Cortex of kidney (tissue), 1 donor: Measurements from ENCODE around the gene GALNT10.

Experiments used
- DNase-seq: peaks from one replicate; lab custom pipeline; 2025; lab: John Stamatoyannopoulos, UW

The GALNT10 gene

DNA sequence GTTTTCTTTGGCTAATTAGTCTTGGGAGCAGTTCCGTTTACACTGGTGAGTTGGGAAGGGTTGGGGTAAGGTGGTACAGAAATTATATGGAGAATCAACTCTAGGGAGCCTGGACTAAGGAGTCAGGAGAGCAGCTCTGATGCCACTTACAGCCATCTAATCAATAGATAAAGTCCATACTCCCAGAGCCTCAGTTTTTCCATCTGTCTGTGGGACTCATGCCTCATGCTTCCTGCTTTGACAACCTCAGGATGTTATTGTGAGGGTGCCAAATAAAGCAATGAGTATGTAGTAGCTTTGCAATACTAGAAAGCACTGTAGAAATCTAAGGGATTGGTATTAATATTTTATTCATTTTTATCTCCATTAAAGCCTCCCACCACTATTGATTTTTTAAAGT lies 105.0 kb downstream of the GALNT10 start:
- no peak for DNase-seq

DNA sequence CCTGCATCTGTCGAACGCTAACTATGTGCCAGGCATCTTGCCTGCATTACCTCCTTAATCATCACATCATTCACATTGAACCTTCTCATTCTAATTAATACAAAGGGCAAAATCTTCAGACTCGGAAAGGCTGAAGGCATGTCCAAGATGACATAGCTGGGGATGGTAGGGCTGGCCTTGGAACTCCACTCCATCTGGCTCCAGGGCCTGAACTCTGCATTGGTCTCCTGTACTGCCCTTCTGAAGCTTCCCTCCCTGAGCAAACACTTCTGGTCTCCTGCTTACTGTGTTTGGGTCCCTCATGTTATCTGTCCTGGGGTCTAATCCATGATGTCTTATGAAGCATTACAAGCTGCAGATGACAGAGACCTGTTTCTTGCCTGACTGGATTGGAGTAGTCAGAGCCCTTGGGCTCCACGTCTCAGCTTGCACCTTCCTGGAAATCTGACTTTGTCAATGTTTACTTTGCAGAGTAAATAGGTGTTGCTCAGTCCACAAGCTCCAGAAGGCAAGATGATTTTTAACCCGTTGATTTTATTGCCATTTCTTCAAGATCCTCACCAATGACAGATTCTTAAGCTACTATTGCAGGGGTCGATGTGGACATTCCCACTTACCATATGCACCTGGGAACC lies 106.1 kb downstream of the GALNT10 start:
- no peak for DNase-seq

DNA sequence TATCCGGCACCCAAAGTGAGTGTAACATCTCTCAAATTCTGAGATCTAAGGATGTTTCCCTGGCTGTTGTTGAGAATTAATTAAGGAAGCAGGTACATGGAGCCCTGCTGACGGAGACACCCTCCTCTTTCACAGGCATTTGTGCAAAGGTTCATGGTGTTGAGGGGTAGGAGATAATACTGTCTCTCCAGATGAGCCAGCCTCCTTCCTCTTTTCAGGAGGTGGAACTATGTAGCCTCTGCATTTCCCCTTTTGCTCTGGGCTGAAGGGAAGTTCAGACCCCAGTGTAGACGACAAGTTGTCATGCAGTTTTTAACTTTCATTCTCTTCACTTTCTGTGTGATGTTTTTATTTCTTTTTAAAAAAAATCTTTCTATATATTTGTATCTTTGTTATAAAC lies 107.5 kb downstream of the GALNT10 start:
- DNase-seq, result no peak

DNA sequence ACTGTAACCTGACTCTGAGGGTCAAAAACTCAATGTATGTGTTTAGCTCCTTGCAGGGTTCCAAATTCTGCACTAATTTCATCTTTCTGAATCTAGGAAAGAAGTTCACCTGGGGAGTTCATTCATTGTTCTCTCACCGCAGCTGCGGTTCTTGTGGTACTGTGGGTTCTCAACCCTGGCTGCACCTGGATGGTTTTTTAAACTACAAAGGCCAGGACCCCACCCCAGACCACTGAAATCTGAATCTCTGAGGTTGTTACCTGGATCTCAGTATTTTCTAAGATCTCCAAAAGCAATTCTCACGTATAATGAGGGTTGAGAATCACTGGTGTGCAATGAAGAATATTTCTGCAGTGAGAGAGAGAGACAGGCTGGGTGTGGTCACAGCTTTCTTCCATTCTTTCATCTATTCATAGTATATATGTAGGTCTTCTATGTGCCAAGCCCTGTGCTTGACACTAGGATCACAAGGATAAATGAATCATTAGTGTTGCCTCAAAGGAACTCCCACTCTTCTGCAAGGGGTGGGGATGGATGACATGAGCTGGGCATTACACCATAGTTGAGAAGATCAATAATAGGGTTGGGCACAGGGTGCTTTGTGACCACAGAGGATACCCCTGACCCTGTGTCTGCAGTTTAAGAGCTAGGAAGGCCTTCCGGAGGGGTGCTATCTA lies 109.8 kb downstream of the GALNT10 start:
- no peak for DNase-seq

DNA sequence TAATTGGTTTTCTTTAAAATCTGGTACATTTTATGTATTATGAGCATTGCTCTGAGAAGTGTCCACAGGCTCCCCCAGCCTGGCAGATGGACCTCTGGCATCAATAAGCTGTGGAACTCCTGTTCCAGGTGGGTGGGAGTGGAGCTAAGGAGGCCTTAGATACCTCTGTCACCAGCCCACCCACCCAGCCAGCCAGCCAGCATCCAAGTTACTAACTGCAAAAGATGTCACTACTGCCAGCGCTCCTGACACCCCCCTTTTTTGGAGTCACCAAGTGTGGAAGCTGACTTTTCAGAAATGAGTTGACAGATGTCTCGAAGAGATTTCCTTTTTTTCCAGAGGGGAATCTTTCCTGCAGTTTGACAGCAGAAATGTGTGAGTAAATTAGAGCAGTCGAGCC lies 111.2 kb downstream of the GALNT10 start:
- DNase-seq, result no peak

DNA sequence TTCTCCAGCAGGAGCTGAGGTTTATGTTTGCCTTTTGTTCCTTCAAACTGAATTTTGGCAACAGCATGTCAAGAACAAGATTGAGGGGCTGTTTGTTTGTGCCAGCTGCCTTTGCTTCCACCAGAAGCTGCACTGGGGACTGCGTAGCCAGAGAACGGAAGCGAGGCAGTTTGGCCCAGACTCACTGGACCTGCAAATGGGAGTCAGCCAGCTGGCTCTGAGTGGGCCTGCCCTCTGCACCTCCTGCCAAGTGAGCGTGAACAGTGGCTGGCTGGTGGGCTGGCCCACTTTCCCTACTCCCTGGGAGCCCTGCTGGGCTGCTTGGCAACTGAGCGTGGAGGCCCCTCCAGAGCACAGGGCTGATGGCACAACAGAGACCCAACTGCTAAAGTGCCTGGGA lies 111.6 kb downstream of the GALNT10 start:
- no peak for DNase-seq

DNA sequence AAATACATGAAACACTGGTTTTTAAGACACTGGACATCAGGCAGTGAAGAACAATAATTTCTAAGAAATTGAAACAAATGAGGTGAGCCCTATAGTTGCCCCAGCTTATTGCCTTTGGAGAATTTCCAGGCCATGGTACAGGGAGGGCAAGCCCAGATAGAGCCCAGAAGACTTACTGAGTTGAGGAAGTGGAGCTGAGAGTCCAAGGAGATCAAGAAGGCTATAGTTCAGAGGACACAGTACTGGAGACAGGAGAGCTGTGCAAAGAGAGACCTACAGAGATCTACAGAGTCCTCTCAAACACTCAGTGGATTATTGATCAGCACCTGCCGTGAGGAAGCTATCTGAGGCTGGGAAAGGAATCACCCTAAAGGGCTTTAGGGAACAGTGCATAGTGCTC lies 112.6 kb downstream of the GALNT10 start:
- no peak for DNase-seq

DNA sequence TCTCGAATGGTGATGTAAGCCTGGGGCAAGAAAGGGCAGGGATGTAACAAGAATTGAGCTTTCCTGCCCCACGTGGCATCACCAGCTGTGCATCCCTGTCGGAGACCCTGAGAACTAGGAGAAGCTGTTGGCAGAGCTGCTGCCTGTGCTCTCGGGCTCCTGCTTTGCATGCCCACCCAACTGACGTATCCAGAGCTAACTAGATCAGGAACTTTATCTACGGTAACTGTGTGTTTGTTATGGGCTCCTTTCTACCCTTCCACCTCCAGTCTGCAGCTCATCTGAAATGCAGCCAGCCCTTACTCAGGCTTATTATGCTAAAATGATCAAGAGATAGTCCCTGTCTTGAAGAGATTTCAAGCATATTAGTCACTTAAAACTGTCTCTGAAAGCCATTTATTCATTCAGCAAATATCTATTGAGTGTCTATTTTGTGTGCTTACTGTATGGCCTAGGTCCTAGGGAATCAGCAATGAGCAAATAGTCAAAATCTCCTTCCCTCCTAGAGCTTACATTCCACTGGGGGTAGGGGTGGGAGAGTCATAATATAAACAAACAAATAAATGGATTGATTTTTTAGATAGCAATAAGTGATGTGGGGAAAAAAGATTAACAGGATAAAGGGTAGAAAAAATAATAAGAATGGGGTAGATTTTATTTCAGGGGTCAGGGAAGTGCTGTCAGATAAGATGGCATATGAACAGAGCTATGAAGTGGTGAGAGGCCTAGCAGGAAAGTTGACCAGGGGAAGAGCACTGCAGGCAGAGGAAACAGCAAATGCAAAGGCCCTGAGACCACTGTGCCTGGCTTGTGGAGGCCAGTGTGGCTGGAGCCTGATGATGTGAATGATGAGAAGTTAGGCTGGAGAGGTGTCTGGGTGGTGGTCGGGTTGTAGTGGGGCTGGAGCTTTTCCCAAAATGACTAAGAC lies 118.2 kb downstream of the GALNT10 start:
- DNase-seq, result no peak

DNA sequence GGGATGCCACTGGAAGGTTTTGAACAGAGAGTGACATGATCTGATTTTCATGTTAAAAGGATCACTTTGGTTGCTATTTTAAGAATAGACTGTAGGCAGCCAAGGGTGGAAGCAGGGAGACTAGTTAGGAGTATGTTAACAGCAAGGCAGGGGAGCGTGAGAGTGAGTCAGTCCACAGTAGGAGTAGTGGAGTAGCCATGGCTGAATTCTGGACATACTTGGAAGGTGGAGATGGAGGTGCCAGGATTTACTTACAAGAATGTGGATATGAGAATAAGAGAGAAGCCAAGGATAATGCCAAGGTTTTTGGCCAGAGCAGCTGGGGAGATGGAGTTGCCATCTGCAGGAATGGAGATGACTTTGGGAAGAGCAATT lies 118.8 kb downstream of the GALNT10 start:
- no peak for DNase-seq

DNA sequence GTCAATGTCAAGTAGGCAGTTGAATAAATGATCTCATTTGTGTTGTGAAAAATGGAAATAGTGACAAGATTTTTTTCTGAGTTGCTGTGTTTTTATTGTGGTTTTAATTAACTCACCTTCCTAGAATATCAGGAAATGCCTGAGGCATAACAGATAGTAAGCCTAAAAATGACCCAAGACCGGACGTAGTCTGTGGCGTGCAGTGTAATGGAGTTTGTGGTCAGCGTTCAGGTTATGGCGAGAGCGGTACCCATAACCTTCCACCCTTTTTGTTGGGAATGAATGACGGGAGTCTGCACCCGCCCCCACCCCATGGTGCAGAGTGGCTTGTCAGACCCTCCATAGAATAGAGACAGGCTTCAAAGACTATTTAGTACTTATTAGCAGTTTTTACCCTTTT lies 119.3 kb downstream of the GALNT10 start:
- no peak for DNase-seq

DNA sequence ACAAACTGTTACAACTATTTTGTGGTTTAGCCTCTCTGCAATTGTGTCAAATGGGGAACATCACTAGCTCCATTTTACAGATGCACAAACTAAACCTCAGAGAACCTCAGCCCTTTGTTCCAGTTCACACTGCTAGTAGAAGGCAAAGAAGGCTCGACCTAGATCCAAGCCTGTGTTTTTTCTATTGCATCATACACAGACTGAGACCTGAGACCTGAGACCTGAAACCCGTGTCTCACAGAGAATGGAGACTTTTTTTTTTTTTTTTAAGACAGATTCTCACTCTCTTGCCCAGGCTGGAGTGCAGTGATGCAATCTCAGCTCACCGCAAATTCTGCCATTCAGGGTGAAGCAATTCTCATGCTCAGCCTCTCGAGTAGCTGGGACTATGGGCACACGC lies 120.8 kb downstream of the GALNT10 start:
- DNase-seq, result no peak

DNA sequence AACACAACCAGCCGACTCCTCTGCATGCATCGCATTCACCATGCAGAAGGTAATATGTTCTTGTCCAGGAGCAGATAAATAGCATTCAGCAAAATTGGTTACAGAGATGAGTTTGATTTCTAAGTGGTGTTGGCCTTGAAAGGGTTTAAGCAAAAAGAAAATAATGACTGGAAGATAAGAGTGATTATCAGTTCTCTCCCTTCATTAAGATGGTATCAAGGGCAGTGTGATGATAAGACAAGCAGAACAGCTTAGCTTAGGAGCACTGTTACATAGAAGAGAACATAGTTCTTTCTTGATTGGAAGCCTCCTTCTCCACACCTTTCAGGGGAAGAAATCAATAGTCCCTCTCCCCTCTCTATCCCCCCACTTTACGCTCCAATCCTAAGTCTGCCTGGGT lies 121.5 kb downstream of the GALNT10 start:
- no peak for DNase-seq

DNA sequence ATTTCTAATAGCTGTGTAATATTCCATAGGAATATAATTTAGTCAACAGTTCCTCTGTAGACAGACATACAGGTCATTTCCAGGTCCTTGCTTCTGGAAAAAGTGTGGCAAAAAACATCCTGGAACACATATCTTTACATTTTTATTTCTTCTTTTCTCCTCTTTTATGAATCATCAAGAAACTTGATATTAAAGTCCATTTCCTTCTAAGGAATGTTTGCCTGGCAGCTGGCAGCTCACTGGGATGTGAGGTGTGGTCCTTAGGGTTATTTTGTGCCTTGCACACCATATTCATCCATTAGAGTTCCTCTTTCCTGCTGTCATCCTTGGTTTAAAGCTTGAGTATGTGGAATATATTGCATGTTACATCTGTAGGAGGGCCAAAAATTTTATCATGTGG lies 122.0 kb downstream of the GALNT10 start:
- no peak for DNase-seq

DNA sequence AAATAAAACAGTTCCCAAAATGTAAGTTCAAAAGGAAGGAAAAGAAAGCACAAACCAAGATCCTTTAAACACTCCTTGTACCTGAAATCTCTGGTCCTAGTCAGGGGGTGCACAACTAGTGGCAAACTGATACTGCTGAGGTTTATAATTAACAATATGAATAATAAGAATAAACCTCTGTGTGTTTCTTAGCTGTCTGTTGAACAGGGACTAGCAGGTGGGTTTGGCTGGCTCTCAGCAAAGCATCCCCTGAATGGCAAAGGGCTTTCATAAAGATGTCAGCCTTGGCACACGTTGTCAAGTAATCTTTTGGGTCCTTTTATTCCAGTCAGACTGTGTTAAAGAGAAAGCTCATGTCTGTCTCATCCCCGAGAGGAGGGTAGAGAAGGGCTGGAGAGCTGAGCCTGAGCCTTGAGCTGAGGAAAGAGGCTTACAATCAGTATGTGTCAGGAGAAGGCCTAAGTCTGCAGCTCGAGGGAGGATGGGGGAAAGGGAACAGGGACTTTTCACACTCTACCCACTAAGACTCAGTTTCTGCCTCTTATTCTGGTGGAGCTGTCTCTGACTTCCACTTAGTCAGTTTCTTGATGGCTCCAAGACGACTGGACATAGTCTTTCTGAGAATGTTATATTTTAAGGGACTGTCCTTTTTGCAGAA lies 123.0 kb downstream of the GALNT10 start:
- no peak for DNase-seq

DNA sequence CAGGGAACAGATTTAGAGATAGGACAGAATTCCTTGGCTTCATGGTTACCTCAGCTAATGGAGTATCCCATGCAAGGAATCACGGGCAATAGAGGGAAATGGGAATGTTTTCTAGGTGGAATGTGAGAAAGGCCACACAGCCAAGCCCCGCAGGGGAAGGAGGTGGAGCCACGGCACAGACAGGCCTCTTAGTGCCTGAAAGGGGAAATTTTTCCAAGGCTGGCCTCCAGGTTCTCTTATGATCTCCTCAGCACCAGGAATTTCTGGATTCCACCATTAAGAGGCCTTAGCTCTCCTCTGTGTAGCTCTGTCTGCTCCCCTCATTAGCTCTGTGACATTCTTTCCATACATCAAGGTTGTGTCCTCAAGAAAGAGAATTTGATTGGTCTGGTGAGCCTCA lies 124.7 kb downstream of the GALNT10 start:
- no peak for DNase-seq

DNA sequence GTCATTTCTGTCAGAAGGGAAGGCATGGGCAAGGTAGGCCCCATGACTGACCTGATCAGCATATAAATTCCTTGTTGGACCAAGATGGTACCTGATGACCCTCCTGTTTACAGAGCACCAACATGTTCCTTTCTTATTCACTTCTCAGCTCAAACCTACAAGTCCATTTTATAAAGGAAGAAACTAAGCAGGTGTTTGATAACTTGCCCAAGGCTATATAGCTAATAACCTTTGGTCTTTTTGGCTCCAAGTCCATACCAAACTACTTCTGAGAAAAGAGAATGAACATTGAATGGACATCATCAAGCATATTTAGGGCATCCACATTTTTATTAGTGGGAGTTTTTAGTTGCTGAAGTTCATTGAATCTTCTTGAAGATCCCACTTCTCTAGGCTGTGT lies 125.2 kb downstream of the GALNT10 start:
- no peak for DNase-seq

DNA sequence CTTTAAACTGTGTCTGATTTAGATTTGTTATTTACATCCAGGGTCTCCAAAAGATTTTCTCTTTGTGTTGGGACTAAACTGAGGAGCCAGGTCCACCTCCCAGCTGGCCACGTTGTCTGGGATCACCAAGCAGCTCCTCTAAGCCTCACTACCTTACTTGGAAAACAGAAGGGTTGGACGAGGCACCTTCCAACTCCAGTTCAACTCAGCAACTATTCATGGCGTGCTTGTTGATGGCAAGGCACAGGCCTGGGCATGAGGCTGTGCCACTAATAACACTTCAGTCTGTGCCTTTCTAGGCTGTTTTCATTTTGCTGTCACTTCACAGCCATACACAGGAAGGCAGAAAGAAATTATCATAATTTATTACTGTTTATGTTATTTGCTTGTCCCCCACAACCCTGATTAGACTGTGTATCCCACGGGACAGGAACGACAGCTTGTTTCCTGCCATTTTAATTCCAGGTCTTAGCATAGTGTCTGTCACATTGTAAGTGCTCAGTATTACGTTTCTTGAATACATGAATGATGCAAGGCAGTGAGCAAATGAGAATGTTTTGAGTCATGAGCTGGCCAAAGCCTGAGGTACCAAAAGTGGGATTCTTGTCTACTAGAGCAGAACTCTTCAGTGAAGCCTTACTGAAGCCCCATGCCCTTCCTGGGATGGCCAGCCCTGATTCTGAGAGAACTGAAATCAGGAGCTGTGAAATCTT lies 125.8 kb downstream of the GALNT10 start:
- DNase-seq, result no peak

DNA sequence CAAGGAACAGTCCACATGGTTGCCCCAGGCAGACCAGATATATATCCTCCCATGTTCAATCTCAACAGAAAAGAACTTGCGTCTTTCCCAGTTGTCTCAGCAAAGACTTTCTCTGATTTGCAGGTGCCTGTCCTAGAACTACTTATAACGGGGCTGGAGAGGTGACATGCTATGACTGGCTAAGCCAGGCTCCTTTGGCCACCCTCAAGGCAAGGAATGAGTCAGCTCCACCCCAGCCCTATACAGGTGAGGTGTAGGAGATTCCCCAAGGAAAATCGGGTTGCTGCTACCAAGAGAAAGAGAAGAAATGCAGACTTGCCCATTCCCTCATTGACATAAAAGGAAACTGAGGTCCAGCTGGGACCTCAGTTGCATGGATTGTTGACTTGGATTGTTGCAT lies 127.4 kb downstream of the GALNT10 start:
- DNase-seq, result no peak

DNA sequence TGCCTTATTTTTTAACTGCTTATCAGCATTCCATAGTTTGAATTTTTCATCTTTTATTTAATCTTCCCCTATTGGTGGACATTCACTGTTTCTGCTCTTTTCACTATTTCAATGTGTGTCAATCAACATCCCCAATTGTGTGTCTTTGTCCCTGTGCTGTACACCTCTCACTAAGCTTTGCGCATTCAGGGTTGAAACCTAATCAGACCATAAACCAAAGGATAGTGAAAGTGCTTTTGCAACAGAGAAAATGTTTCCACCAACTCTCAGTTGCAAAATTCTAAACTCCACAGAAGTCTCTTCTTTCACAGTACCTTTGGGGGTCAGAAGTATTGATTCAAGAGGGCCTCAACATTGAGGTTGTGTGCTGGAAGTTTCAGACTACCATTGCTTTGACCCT lies 128.2 kb downstream of the GALNT10 start:
- DNase-seq, result no peak

DNA sequence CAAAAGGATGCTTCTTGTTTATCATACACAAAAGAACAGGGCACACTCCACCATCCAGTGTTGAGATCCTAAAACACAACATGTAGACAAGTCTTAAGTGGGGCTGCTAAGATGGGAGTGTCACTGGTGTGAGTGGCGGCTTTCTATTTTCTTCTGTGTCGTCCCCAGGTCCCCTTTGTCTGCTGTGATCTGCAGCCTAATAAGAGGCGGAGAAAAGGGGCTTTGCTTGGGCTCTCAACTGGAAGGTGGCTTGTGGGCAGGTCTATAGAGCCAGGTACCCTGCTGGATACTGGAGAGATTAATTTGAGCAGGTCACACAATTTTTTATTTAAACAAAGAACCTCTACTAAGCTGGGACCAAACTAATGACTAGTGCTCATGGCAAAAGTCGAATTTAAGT lies 129.2 kb downstream of the GALNT10 start:
- DNase-seq, result no peak

DNA sequence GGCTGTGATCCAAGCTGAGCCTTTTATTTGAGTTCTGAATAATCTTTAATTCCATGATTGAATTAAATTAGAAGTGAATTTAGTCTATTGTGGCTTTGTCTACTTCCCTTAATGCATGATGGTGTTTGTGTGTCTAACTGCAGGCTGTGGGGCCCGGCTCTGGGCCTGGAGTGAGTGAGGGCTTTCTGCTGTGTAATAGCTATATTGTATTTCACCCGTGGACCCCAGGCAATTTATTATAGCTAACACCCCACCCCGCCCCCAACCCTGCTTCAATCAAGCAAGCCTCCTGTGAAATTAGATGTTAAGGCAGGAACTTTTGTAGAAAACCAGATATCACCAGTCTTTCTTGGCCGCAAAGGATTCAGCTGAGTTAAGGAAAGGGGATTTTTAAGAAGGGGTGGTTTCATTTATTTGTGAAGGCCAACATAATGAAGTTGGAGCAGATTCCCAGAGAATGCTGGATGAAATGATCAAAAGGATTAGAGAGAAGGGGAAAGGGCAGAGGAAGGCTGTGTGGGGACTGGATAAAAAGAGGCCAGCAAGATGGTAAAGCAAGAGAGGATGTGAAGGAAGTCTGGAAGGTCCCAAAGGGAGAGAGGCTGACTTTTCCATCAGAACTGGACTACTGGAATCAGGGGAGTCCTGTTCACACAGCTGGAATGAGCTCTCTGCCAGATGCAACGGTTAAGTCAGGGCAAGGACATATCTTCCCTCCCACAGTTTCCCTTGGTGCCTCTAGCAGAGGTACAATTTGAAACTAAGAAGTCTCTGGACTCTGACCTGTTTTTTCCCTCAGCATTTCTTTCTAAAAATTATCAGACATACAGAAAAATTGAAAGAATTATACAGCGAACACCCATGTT lies 129.9 kb downstream of the GALNT10 start:
- DNase-seq, result no peak
